ENCODE data around the gene TRIM41. TPM values are rescaled to one million over a fixed set of nuclear protein-coding genes. Genes with fewer than 3 reads are reported as not detected.

The TRIM41 gene
- total and polyA plus RNA-seq, 2 of the 13 experiments (the other 11 are each of a cell fraction or from before 2014, with no cell fraction given) = 10.2 to 16.7 TPM

DNA sequence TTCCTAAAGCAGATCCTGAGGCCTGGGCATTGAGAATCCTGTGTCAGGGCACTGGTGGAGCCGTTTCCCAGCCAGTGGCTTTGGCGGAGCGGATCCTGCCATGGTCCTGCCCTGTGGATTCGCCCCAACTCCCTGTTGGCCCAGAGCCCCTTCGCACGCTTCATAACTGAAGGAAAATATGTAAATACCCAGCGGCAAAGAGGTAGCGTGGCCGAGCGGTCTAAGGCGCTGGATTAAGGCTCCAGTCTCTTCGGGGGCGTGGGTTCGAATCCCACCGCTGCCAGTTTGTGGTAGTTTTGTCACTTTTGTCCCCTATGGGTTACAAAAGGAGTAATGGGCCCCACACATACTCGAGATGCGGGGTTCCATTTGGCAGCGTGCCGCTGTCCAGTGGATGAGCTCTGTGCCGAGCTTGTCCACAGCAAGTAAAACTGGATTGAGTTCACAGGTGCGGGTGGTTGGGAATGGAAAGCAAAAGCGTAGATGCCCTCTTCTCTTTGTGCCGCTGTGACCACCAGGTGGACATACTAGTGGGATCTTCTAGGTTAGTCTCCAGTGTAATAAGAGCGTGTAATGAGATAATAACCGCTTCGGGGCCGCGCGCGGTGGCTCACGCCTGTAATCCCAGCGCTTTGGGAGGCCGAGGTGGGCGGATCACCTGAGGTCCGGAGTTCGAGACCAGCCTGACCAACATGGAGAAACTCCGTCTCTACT is 35.4 kb upstream of the TRIM41 start (continued):
- TF ChIP-seq ZNF629 (CRISPR knock-in tag; conservative IDR thresholded peaks at IDR 0.05) (peak; percentile 83), ZNF543 (CRISPR knock-in tag; IDR thresholded peaks at IDR 0.05) (0 out of 2 replicates have a peak, but pooled peaks have one; percentile 32), FOXK1 (CRISPR knock-in tag; IDR thresholded peaks at IDR 0.05; ENCODE audit: borderline replicate concordance, low read depth) (peak; percentile 70), ZBTB3 (CRISPR knock-in tag; IDR thresholded peaks at IDR 0.05; ENCODE audit: borderline replicate concordance, low read depth) (0 out of 2 replicates have a peak, but pooled peaks have one; percentile 59), POLR2AphosphoS2 (IDR thresholded peaks at IDR 0.05; ENCODE audit: low read depth, low read length) (no peak), ELF1 (CRISPR knock-in tag; IDR thresholded peaks at IDR 0.05) (peak; percentile 55; the same call in 1 of the 2 replicates), MIER3 (CRISPR knock-in tag; IDR thresholded peaks at IDR 0.05; ENCODE audit: borderline replicate concordance) (peak; percentile 67; the same call in 1 of the 2 replicates), ATM (IDR thresholded peaks at IDR 0.05; ENCODE audit: borderline replicate concordance) (no peak), ZNF441 (CRISPR knock-in tag; IDR thresholded peaks at IDR 0.05; ENCODE audit: borderline replicate concordance) (0 out of 2 replicates have a peak, but pooled peaks have one; percentile 38), TBP (CRISPR knock-in tag; IDR thresholded peaks at IDR 0.05) (no peak), HOXA5 (CRISPR knock-in tag; IDR thresholded peaks at IDR 0.05) (peak; percentile 88; the same call in 1 of the 2 replicates), ZNF781 (CRISPR knock-in tag; IDR thresholded peaks at IDR 0.05; ENCODE audit: borderline replicate concordance, not compliant biosample characterization) (peak; percentile 58), SP140L (CRISPR knock-in tag; IDR thresholded peaks at IDR 0.05; ENCODE audit: borderline replicate concordance) (peak; percentile 47; the same call in 1 of the 2 replicates), BRD4 (CRISPR knock-in tag; IDR thresholded peaks at IDR 0.05) (peak; percentile 61), ZNF337 (CRISPR knock-in tag; IDR thresholded peaks at IDR 0.05; ENCODE audit: borderline replicate concordance, low read depth) (0 out of 2 replicates have a peak, but pooled peaks have one; percentile 23), HOXA9 (CRISPR knock-in tag; IDR thresholded peaks at IDR 0.05; ENCODE audit: borderline replicate concordance) (no peak), ZNF670 (CRISPR knock-in tag; IDR thresholded peaks at IDR 0.05; ENCODE audit: borderline replicate concordance) (no peak), ZNF180 (CRISPR knock-in tag; IDR thresholded peaks at IDR 0.05; ENCODE audit: borderline replicate concordance, low read depth) (0 out of 2 replicates have a peak, but pooled peaks have one; percentile 37), POLR2A (IDR thresholded peaks at IDR 0.05; ENCODE audit: insufficient read depth in 1 of 2, low read depth in 2 of 2, low read length in 2 of 2) (no peak), ZNF232 (CRISPR knock-in tag; IDR thresholded peaks at IDR 0.05; ENCODE audit: borderline replicate concordance) (peak; percentile 60; the same call in 1 of the 2 replicates), ZNF644 (CRISPR knock-in tag; IDR thresholded peaks at IDR 0.05; ENCODE audit: low read depth) (peak; percentile 69; the same call in 1 of the 2 replicates), ARHGAP35 (CRISPR knock-in tag; IDR thresholded peaks at IDR 0.05; ENCODE audit: borderline replicate concordance) (peak; percentile 33; the same call in 1 of the 2 replicates)
- TF ChIP-seq, protein P1, sequence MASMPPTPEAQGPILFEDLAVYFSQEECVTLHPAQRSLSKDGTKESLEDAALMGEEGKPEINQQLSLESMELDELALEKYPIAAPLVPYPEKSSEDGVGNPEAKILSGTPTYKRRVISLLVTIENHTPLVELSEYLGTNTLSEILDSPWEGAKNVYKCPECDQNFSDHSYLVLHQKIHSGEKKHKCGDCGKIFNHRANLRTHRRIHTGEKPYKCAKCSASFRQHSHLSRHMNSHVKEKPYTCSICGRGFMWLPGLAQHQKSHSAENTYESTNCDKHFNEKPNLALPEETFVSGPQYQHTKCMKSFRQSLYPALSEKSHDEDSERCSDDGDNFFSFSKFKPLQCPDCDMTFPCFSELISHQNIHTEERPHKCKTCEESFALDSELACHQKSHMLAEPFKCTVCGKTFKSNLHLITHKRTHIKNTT (CRISPR knock-in tag; IDR thresholded peaks at IDR 0.05) = 0 out of 2 replicates have a peak, but pooled peaks have one; percentile 82
- TF ChIP-seq, protein P2, sequence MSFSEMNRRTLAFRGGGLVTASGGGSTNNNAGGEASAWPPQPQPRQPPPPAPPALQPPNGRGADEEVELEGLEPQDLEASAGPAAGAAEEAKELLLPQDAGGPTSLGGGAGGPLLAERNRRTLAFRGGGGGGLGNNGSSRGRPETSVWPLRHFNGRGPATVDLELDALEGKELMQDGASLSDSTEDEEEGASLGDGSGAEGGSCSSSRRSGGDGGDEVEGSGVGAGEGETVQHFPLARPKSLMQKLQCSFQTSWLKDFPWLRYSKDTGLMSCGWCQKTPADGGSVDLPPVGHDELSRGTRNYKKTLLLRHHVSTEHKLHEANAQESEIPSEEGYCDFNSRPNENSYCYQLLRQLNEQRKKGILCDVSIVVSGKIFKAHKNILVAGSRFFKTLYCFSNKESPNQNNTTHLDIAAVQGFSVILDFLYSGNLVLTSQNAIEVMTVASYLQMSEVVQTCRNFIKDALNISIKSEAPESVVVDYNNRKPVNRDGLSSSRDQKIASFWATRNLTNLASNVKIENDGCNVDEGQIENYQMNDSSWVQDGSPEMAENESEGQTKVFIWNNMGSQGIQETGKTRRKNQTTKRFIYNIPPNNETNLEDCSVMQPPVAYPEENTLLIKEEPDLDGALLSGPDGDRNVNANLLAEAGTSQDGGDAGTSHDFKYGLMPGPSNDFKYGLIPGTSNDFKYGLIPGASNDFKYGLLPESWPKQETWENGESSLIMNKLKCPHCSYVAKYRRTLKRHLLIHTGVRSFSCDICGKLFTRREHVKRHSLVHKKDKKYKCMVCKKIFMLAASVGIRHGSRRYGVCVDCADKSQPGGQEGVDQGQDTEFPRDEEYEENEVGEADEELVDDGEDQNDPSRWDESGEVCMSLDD (CRISPR knock-in tag; IDR thresholded peaks at IDR 0.05; ENCODE audit: borderline replicate concordance) = peak; percentile 87; the same call in 1 of the 2 replicates
- TF ChIP-seq, protein P3, sequence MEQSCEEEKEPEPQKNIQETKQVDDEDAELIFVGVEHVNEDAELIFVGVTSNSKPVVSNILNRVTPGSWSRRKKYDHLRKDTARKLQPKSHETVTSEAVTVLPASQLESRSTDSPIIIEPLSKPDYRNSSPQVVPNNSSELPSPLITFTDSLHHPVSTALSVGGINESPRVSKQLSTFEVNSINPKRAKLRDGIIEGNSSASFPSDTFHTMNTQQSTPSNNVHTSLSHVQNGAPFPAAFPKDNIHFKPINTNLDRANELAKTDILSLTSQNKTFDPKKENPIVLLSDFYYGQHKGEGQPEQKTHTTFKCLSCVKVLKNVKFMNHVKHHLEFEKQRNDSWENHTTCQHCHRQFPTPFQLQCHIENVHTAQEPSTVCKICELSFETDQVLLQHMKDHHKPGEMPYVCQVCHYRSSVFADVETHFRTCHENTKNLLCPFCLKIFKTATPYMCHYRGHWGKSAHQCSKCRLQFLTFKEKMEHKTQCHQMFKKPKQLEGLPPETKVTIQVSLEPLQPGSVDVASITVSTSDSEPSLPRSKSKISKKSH (CRISPR knock-in tag; IDR thresholded peaks at IDR 0.05; ENCODE audit: borderline replicate concordance) = 0 out of 2 replicates have a peak, but pooled peaks have one; percentile 16
